GM06990 (cell line): ENCODE measurements around the gene PPP1R1C.

Experiments used
- DNase-seq: peaks from one replicate; pipeline ENCODE4 v3.0.0-alpha.2; 2011; ENCODE audit not compliant: insufficient read length; ENCODE audit errors: extremely low read depth
- H3K27me3 ChIP-seq: replicated peaks from 2 replicates; pipeline ENCODE4 v1.6.0; 2011; ENCODE audit warnings: low read length; ENCODE audit not compliant: control insufficient read depth, insufficient read depth
- H3K36me3 ChIP-seq: 2 replicates; pipeline ENCODE4 v1.5.1; 2011; ENCODE audit warnings: low read length; ENCODE audit not compliant: control insufficient read depth, insufficient read depth
- H3K4me3 ChIP-seq: replicated peaks from 2 replicates; pipeline ENCODE4 v1.5.1; 2011; ENCODE audit warnings: low read depth, mild to moderate bottlenecking, control low read depth, low read length
- CTCF ChIP-seq: IDR thresholded peaks from 2 replicates; pipeline ENCODE4 v1.5.1; 2011; ENCODE audit warnings: low read length, control low read depth, mild to moderate bottlenecking, inconsistent platforms; ENCODE audit not compliant: insufficient read depth, poor library complexity, severe bottlenecking

The PPP1R1C gene, protein sequence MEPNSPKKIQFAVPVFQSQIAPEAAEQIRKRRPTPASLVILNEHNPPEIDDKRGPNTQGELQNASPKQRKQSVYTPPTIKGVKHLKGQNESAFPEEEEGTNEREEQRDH

DNA sequence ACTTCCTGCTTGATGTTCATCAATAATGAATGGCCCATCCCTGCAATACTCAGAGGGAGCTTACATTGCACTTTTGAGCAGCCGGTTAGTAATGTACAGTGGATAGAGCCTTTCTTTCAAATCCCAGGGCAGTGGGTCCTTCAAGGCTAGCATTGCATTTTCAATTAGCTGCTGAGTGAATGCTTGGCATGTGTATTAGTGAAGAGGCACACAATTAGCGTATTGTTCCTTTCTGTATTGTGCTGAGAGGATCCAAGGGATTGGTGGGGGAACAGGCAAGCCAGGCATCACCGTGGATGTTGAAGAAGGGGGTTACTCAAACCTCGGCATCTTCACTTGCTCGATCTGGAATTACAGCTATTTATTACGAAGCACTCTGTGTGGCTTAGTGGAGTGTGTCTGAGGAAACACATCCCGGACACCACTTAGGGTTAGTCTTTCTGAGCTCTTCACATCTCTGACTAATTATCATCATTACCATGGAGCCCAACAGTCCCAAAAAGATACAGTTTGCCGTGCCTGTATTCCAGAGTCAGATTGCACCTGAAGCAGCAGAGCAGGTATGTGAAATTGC lies at the start of gene PPP1R1C:
Gene PPP1R1C, plus strand, starts transcription at position 222 of the 574 bp plus-strand sequence. Its CDS starts 258 bp downstream, at position 480.
- DNase-seq, result no peak
- no peaks in the 10 kb centered on the region for H3K36me3 ChIP-seq

DNA sequence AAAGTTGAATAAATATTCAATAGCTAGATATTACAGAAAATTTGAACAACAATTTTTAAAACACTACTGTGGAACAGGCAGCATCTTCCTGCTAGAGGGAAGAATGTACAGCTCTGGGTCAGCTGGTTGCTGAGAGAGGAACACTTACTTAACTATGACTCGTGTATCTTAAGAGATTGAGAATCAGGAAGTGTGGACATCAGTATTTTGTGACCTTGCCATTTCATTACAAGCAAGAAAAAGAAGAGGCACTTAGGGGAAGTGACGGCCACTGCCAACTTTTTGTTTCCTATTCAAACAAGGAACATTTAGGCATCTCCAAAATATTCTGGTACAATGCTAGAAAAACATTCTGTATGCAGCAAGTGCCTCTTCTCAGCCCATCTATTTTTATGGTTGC lies 48.2 kb upstream of the PPP1R1C start:
- Histone ChIP-seq H3K27me3 (no peaks in the 10 kb centered on the region; the same call in 1 of the 2 replicates), H3K4me3 (no peak overlapping the region), H3K36me3 (no peaks in the 10 kb centered on the region)
- no peak for DNase-seq
- TF ChIP-seq CTCF, result no peak

More for the DNA sequence above, at the start of gene PPP1R1C:
- no peak within 1 kb of the TSS for H3K4me3 ChIP-seq
- no peak for TF ChIP-seq CTCF
- no peaks in the 10 kb centered on the region; the same call in 1 of the 2 replicates for H3K27me3 ChIP-seq

DNA sequence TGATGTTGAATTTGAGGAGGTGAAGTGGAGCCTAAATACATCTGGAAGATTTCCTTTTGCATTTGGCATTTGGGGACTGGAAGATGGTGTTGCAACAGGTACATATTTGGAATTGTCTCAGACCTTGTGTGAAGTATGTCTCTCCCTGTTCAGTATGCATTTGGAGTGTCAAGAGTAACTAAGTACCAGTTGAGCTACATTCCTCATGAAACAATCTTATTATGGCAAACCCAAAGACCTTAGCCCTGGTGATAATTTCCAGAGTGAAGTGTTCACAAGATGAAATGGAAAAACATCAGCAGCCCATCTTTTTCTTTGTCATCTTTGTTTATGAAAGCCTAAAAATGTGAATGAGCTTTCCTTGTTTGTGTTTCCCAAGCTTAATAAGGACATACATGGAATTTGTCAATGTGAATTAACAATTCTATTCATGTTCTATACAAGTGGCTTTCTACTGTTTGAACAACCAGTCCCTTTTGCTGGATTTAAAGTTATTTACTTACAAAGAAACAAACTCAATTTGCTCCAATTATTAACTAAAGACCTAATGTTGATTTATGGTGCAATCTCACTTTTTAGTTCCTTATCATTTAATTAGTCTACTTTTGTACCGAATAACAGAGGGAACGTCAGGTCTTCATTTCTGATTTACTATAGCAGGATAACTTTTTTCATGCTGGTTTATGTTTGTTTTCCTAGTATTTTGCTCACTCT lies 42.1 kb upstream of the PPP1R1C start:
- Histone ChIP-seq H3K36me3 (no peaks in the 10 kb centered on the region), H3K27me3 (no peaks in the 10 kb centered on the region; the same call in 1 of the 2 replicates), H3K4me3 (no peak overlapping the region)
- no peak for DNase-seq
- TF ChIP-seq CTCF, result no peak

- no peak for TF ChIP-seq CTCF
- no peak for DNase-seq
- Histone ChIP-seq H3K36me3 (no peaks in the 10 kb centered on the region), H3K27me3 (no peaks in the 10 kb centered on the region), H3K4me3 (no peak overlapping the region)
Observed at GRCh38 chr2:181944164-181944913, 41.3 kb upstream of the PPP1R1C start.

- no peak overlapping the region for H3K4me3 ChIP-seq
- H3K27me3 ChIP-seq, result no peaks in the 10 kb centered on the region
- TF ChIP-seq CTCF, result no peak
- H3K36me3 ChIP-seq, result no peaks in the 10 kb centered on the region
- DNase-seq, result no peak
Observed at GRCh38 chr2:181944914-181945291, 40.8 kb upstream of the PPP1R1C start.
